ENCODE measurements around the gene ARHGDIA.

The ARHGDIA gene

GRCh38 chr17:81888105-81888987 lies 17.2 kb upstream of the ARHGDIA start:
- DNase-seq, result no peak

- DNase-seq, result no peak
Measured at GRCh38 chr17:81885869-81886548, 14.9 kb upstream of the ARHGDIA start.

- DNase-seq, result no peak
Measured at GRCh38 chr17:81885454-81885853, 14.3 kb upstream of the ARHGDIA start.

GRCh38 chr17:81884968-81885367 lies 13.8 kb upstream of the ARHGDIA start:
- DNase-seq, result no peak

- DNase-seq, result no peak
Measured at GRCh38 chr17:81884520-81884919, 13.4 kb upstream of the ARHGDIA start.

GRCh38 chr17:81879121-81879520 lies 8.0 kb upstream of the ARHGDIA start:
- no peak for DNase-seq

- no peak for DNase-seq
Measured at GRCh38 chr17:81878294-81878693, 7.2 kb upstream of the ARHGDIA start.

- DNase-seq, result no peak
Measured at GRCh38 chr17:81877569-81877968, 6.4 kb upstream of the ARHGDIA start.

- DNase-seq, result peak; percentile 86
Measured at GRCh38 chr17:81871387-81872230, 472 bp upstream of the ARHGDIA start.

- DNase-seq, result no peak
Measured at GRCh38 chr17:81870131-81870980, 781 bp downstream of the ARHGDIA start.

GRCh38 chr17:81869221-81870130 lies 1.7 kb downstream of the ARHGDIA start:
- no peak for DNase-seq

- no peak for DNase-seq
Measured at GRCh38 chr17:81868674-81869220, 2.4 kb downstream of the ARHGDIA start.

GRCh38 chr17:81867991-81868673 lies 3.0 kb downstream of the ARHGDIA start:
- no peak for DNase-seq

- DNase-seq, result no peak
Measured at GRCh38 chr17:81867170-81867990, 3.8 kb downstream of the ARHGDIA start.

GRCh38 chr17:81866440-81867169 lies 4.5 kb downstream of the ARHGDIA start:
- DNase-seq, result no peak

- DNase-seq, result no peak
Measured at GRCh38 chr17:81865733-81866439, 5.3 kb downstream of the ARHGDIA start.

GRCh38 chr17:81865358-81865732 lies 5.8 kb downstream of the ARHGDIA start:
- no peak for DNase-seq
